GM19463 (cell line): ENCODE data around the gene LASP1NB.
"Not testable (repeated sequence)": the region's sequence is repeated elsewhere in the genome, so short reads cannot be mapped to it uniquely, and the experiment has no call there.

ENCODE experiments used
- ATAC-seq: cut with Tn5 transposase; IDR thresholded peaks from one replicate; pipeline ENCODE4 v1.9.1; 2021; ENCODE audit warnings: mild to moderate bottlenecking, moderate library complexity; ENCODE audit not compliant: unreplicated experiment

Gene LASP1NB

DNA sequence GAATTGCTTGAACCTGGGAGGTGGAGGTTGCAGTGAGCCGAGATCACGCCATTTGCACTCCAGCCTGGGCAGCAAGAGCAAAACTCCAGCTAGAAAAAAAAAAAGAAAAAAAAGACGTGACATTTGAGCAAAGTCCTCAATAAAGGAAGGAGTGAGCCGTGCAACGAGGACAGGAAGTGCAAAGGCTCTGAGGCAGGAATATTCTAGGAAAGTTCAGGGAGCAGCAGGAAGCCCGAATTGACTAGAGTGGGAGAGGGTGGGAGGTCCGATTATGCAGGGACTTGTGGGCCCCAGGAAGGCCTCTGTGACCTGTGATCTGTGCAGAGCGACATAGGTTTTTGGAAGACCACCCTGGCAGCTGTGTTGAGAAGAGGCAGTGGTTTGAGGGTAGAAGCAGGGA lies 8.6 kb upstream of the LASP1NB start:
- ATAC-seq, result no peak

GRCh38 chr17:38917259-38917658 lies 8.2 kb upstream of the LASP1NB start:
- no peak for ATAC-seq

- ATAC-seq, result no peak
Measured at GRCh38 chr17:38918129-38918913, 7.1 kb upstream of the LASP1NB start.

- no peak for ATAC-seq
Measured at GRCh38 chr17:38918916-38919315, 6.5 kb upstream of the LASP1NB start.

DNA sequence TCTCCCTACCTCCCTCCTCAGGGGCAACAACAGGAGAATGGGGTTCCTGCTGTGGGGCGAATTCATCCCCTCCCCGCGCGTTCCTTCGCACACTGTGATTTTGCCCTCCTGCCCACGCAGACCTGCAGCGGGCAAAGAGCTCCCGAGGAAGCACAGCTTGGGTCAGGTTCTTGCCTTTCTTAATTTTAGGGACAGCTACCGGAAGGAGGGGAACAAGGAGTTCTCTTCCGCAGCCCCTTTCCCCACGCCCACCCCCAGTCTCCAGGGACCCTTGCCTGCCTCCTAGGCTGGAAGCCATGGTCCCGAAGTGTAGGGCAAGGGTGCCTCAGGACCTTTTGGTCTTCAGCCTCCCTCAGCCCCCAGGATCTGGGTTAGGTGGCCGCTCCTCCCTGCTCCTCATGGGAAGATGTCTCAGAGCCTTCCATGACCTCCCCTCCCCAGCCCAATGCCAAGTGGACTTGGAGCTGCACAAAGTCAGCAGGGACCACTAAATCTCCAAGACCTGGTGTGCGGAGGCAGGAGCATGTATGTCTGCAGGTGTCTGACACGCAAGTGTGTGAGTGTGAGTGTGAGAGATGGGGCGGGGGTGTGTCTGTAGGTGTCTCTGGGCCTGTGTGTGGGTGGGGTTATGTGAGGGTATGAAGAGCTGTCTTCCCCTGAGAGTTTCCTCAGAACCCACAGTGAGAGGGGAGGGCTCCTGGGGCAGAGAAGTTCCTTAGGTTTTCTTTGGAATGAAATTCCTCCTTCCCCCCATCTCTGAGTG lies 5.9 kb upstream of the LASP1NB start:
- no peak for ATAC-seq

- ATAC-seq, result no peak
Measured at GRCh38 chr17:38920374-38921291, 4.8 kb upstream of the LASP1NB start.

GRCh38 chr17:38921756-38922411 lies 3.5 kb upstream of the LASP1NB start:
- no peak for ATAC-seq

DNA sequence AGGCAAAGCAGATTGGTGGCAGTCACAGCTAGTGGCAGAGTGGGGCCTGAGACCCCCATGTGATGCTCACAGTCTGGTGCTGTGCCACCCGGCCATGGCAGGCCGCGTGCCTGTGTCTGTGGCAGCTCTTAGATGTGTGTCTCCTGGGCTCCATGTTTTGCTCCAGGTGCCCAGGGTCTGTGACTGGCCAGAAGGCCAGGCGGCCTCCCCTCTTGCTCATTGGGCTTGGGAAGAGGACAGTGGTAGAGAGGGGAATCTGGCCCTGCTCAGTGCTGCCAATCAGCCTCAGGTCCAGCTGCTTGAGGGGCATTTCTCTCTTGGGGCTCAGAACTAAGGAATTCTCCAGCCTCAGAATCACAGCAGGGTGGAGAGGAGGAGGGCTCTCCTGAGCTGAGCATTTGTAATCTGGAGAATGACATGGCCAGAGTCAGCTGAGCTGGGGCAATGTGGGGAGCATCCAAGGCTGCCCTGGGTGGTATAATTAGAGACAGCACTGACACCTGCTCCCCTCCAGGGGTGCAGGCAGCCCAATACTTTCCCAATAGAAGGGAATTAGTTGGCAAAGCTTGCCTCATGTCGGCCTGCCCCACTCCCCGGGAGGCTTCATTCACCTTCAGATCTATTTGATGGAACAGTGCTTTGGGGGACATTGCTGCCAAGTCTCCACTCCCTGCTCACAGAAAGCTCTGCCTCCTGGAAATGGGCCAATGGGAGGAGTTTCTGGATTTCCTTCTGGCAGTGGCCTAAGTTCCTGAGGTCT lies 2.7 kb upstream of the LASP1NB start:
- no peak for ATAC-seq

DNA sequence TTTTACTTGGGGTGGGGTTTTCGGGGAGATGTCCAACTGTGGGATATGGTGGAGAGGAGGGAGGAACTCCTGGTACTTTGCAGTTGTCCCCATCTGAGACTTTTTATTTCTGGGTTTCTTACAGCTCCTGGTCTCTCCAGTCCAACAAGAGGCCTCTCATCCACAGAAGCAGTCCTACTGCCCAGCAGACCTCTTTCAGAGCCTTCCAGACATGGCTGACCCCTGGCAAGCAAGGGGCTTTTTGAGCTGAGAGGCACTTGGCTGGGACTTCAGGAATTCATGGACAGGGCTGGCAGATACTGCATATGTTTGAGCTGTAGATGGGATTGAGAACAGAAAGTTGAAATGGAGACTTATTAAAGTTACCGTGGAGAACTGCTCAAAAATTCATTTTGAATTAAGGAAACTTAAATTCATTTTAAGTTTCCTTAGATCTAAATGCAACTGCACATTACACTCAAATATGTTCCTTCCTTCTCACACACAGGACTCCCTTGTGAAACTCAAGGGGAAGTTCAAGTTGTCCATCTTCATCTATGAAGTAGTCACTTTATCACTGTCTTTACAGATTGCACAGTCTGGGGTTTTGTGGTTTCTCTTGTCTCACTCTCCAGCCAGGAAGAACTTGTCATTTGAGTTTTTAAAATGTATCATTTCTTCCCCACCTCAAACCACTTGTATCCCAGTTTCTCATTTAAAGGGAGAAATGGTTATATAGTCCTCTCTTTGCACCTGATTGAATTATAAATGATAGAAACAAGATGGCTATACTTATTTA lies 1.1 kb downstream of the LASP1NB start:
- ATAC-seq, result no peak

DNA sequence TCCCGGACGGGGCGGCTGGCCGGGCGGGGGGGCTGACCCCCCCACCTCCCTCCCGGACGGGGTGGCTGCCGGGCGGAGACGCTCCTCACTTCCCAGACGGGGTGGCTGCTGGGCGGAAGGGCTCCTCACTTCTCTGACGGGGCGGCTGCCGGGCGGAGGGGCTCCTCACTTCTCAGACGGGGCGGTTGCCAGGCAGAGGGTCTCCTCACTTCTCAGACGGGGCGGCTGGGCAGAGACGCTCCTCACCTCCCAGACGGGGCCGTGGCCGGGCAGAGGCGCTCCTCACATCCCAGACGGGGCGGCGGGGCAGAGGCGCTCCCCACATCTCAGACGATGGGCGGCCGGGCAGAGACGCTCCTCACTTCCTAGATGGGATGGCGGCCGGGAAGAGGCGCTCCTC lies 5.4 kb downstream of the LASP1NB start:
- ATAC-seq, result not testable (repeated sequence)

DNA sequence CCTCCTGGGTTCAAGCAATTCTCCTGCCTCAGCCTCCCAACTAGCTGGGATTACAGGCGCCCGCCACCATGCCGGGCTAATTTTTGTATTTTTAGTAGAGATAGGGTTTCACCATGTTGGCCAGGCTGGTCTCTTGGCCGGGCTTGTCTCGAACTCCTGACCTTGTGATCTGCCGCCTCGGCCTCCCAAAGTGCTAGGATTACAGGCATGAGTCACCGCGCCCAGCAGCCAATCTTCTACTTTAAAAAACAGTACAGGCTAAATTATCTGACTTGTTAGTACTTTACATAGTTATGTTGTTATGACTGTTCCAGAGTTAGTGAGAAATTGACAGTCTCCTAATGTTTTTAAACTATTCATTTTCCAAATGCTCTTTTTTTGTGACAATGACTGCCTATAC lies 8.5 kb downstream of the LASP1NB start:
- ATAC-seq, result not testable (repeated sequence)

DNA sequence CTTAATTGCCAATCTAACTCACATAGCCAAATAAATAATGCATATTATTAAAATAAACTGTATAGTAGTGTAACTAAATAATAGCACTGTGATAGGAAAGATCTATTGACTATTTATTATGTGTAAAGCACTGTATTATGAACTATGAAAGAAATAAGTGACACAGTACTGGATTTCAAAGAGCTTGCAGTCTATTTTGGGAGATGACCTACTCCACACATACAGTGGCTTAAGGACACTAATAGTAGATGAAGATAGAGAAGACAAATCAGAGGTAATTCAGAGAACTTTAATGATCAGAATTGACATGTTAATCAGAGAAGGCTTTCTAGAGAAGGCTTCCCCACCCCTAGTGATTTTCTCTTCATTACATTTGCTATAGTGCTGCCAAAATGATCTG lies 14.6 kb downstream of the LASP1NB start:
- no peak for ATAC-seq

GRCh38 chr17:38940404-38940803 lies 15.0 kb downstream of the LASP1NB start:
- ATAC-seq, result no peak

DNA sequence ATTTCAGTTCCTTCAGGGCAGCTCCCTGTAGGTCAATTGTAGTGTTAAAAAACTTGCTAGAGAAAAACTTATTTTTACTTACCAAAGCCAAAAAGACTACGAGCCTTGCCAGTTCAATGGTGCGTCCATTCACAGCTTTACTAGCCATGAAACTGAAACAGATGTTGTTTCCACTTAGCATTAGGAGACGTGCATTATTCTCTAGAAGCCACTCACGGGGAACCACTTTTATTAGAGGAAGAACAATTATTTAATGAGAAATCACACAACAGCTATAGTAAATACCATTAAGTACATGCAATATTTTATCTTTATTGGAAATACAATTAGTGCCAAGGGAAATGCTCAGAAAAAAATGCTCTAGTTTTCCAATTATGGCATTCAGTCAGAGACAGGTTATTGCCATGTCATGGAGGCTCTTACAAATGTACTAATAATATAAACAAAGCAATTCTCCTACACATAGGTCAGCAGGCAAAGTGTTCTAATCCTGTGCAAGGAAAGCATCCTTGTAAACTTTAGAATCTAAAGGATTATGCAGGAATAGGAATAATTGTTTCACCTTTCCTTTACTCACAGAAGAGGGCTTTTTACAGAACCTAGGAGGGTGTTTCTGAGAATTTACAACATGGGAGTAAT lies 17.4 kb downstream of the LASP1NB start:
- ATAC-seq, result no peak

GRCh38 chr17:38943607-38944006 lies 18.2 kb downstream of the LASP1NB start:
- ATAC-seq, result no peak

GRCh38 chr17:38947189-38947588 lies 21.8 kb downstream of the LASP1NB start:
- ATAC-seq, result no peak

- ATAC-seq, result not testable (repeated sequence)
Measured at GRCh38 chr17:38953800-38954199, 28.4 kb downstream of the LASP1NB start.

DNA sequence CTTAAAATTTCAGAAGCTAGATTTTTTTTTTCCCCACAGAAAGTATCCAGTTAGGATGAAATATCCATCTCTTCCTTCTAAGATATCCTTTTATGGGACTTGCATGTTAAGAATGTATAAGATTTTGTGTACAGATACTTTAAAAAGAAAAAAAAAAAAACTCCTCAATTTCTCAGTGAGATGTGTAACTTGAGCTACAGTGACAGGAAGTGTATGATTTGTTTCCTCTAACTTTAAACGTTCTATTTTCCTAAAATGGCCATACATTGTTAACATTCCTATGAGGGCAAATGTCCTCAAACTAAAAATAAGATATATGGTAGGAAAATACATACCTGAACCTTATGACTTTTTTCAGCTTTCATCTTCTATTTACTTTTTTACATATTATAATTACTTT lies 32.9 kb downstream of the LASP1NB start:
- ATAC-seq, result no peak

GRCh38 chr17:38958756-38959155 lies 33.3 kb downstream of the LASP1NB start:
- no peak for ATAC-seq
